A549 (cell line): Measurements from ENCODE around the gene NCOA5.

ENCODE experiments used
- HOXB13 ChIP-seq: fragments of 250-450 bp; sonication (Bioruptor Pico); IDR thresholded peaks from 2 replicates; pipeline ENCODE4 v1.5.0; 2020; ENCODE audit warnings: low read depth, mild to moderate bottlenecking, moderate library complexity
- POLR2A ChIP-seq: IDR thresholded peaks from 2 replicates; pipeline ENCODE4 v1.6.1; 2012; ENCODE audit warnings: mild to moderate bottlenecking, low read length
- RAD21 ChIP-seq, 2 experiments: fragments of >200 bp in 1 of 2; sonication (Bioruptor Twin) in 1 of 2; formaldehyde crosslinking in 1 of 2; IDR thresholded peaks in 1 of 2; conservative IDR thresholded peaks in 1 of 2; 2 replicates in 1 of 2; 3 replicates in 1 of 2; pipeline ENCODE4 v1.6.1; 2012 to 2018; ENCODE audit warnings: inconsistent platforms in 1 of 2

DNA sequence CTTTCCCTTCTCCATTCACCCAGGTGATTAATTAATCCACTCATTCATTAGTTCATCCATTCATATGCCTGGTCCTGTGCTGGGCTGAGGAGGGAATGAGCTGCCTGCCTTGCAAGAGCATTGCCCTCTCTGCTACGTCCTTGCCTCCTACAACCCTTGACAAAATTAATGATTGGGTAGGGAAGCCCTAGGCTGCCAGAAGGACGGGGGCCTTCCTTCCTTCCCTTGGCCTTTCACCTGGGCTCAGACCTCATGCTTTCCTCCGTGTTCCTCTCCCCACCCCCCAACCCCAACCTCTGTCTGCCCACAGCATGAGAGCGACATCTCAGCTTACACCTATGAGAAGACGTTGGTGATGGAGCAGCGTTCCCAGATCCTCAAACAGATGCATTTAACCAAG, 35.2 kb downstream of the NCOA5 start:
- no peak for TF ChIP-seq POLR2A
- no peak for TF ChIP-seq HOXB13 (CRISPR knock-in tag)
- TF ChIP-seq RAD21 (conservative IDR thresholded peaks at IDR 0.05 in 1 of 2, IDR thresholded peaks at IDR 0.05 in 1 of 2), result no peak
